ENCODE data around the gene KCNT2. TPM values are rescaled to one million over a fixed set of nuclear protein-coding genes. Genes with fewer than 3 reads are reported as not detected.
A peak's percentile ranks its signal among the peaks of the same experiment; 100 is the strongest.
"Not testable (repeated sequence)": the region's sequence is repeated elsewhere in the genome, so short reads cannot be mapped to it uniquely, and the experiment has no call there.

The KCNT2 gene
- polyA plus RNA-seq, 1 of the 3 experiments (the other 2 are of a cell fraction) = 0.56 TPM

- TF ChIP-seq, protein P1, sequence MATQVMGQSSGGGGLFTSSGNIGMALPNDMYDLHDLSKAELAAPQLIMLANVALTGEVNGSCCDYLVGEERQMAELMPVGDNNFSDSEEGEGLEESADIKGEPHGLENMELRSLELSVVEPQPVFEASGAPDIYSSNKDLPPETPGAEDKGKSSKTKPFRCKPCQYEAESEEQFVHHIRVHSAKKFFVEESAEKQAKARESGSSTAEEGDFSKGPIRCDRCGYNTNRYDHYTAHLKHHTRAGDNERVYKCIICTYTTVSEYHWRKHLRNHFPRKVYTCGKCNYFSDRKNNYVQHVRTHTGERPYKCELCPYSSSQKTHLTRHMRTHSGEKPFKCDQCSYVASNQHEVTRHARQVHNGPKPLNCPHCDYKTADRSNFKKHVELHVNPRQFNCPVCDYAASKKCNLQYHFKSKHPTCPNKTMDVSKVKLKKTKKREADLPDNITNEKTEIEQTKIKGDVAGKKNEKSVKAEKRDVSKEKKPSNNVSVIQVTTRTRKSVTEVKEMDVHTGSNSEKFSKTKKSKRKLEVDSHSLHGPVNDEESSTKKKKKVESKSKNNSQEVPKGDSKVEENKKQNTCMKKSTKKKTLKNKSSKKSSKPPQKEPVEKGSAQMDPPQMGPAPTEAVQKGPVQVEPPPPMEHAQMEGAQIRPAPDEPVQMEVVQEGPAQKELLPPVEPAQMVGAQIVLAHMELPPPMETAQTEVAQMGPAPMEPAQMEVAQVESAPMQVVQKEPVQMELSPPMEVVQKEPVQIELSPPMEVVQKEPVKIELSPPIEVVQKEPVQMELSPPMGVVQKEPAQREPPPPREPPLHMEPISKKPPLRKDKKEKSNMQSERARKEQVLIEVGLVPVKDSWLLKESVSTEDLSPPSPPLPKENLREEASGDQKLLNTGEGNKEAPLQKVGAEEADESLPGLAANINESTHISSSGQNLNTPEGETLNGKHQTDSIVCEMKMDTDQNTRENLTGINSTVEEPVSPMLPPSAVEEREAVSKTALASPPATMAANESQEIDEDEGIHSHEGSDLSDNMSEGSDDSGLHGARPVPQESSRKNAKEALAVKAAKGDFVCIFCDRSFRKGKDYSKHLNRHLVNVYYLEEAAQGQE (IDR thresholded peaks at IDR 0.05; ENCODE audit: low read depth, low read length) = no peak
- TF ChIP-seq, protein P2, sequence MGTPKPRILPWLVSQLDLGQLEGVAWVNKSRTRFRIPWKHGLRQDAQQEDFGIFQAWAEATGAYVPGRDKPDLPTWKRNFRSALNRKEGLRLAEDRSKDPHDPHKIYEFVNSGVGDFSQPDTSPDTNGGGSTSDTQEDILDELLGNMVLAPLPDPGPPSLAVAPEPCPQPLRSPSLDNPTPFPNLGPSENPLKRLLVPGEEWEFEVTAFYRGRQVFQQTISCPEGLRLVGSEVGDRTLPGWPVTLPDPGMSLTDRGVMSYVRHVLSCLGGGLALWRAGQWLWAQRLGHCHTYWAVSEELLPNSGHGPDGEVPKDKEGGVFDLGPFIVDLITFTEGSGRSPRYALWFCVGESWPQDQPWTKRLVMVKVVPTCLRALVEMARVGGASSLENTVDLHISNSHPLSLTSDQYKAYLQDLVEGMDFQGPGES (IDR thresholded peaks at IDR 0.05; ENCODE audit: low read depth, low read length) = no peak
- TF ChIP-seq RAD21 (IDR thresholded peaks at IDR 0.05; ENCODE audit: low read length) = no peak
These were observed 330.4 kb downstream of the KCNT2 start (continued) for GRCh38 chr1:196277860-196278259.

- CTCF ChIA-PET = interaction anchor here (0.8 kb wide), 1 partner anchor 35 kb away, joined by 3 read pairs; no protein-coding TSS in a partner anchor
- WGBS (ENCODE audit: low lambda C conversion rate) = 76% methylated on average over 6 of the region's 6 CpGs
- H2AFZ ChIP-seq (ENCODE audit: low read depth) = peak overlapping the region; percentile 78; the same call in 1 of the 2 replicates
These were observed 336.9 kb downstream of the KCNT2 start for GRCh38 chr1:196271212-196271947.

DNA sequence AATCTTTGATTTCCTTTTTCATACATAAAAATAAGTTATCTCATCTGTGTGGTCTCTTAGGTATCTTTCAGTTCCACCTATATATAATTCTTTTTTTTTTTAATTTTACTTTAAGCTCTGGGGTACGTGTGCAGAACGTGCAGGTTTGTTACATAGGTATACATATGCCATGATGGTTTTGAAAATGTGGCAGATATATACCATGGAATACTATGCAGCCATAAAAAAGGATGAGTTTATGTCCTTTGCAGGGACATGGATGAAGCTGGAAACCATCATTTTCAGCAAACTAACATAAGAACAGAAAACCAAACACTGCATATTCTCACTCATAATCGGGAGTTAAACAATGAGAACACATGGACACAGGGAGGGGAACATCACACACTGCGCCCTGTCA is 345.2 kb downstream of the KCNT2 start:
- H3K4me3 ChIP-seq (ENCODE audit: low read depth in 2 of 2, low read length in 1 of 2); H3K4me1 ChIP-seq (ENCODE audit: control insufficient read depth in 1 of 2, insufficient read depth in 2 of 2, low read depth in 1 of 2, low read length in 1 of 2); H3K36me3 ChIP-seq (replicated peaks in 1 of 2; ENCODE audit: control insufficient read depth in 1 of 2, insufficient read depth in 2 of 2, low read length in 1 of 2); H3K9me2 ChIP-seq; H3K27ac ChIP-seq (ENCODE audit: low read depth in 2 of 2, low read length in 1 of 2); DNase-seq; H3K79me2 ChIP-seq (ENCODE audit: insufficient read depth); H3K27me3 ChIP-seq (ENCODE audit: insufficient read depth); H3F3A ChIP-seq (replicated peaks; ENCODE audit: insufficient read depth); H3K9ac ChIP-seq; H4K20me1 ChIP-seq (ENCODE audit: insufficient read depth); H2AFZ ChIP-seq (ENCODE audit: low read depth); CTCF ChIA-PET; H3K4me2 ChIP-seq; H3K9me3 ChIP-seq: not testable (repeated sequence)
- 86% methylated on average over 4 of the region's 4 CpGs for WGBS (ENCODE audit: low lambda C conversion rate)
- POLR2A ChIA-PET = interaction anchor here (0.6 kb wide), 1 partner anchor 9 kb away, joined by 3 read pairs; no protein-coding TSS in a partner anchor

More at GRCh38 chr1:196271212-196271947, 336.9 kb downstream of the KCNT2 start:
- no peaks in the 10 kb centered on the region for H3K27me3 ChIP-seq (ENCODE audit: insufficient read depth)
- H3K36me3 ChIP-seq (replicated peaks in 1 of 2; ENCODE audit: control insufficient read depth in 1 of 2, insufficient read depth in 2 of 2, low read length in 1 of 2) = peaks cover 0 to 2% of the 10 kb centered on the region in 2 experiments
- no peaks in the 10 kb centered on the region; a peak in 2 of 4 replicates for H3K4me1 ChIP-seq (ENCODE audit: control insufficient read depth in 1 of 2, insufficient read depth in 2 of 2, low read depth in 1 of 2, low read length in 1 of 2)
- H3K4me3 ChIP-seq (ENCODE audit: low read depth in 2 of 2, low read length in 1 of 2) = no peak overlapping the region
- no peaks in the 10 kb centered on the region for H3K9me2 ChIP-seq
- 0 out of 2 replicates have a peak overlapping the region, but pooled peaks have one; percentile 10 for H3K4me2 ChIP-seq
- no peak for DNase-seq
- no peaks in the 10 kb centered on the region for H3F3A ChIP-seq (replicated peaks; ENCODE audit: insufficient read depth)
- TF ChIP-seq GABPA (IDR thresholded peaks at IDR 0.05; ENCODE audit: low read depth) (no peak), RXRA (IDR thresholded peaks at IDR 0.05; ENCODE audit: borderline replicate concordance, low read depth) (no peak), CHD2 (IDR thresholded peaks at IDR 0.05; ENCODE audit: low read length, partially characterized antibody) (no peak), EZH2phosphoT487 (IDR thresholded peaks at IDR 0.05; ENCODE audit: borderline replicate concordance, low read depth) (no peak), ZBTB33 (IDR thresholded peaks at IDR 0.05; ENCODE audit: borderline replicate concordance, low read depth) (no peak), MEF2A (IDR thresholded peaks at IDR 0.05; ENCODE audit: borderline replicate concordance, low read depth) (no peak), MXI1 (IDR thresholded peaks at IDR 0.05; ENCODE audit: low read depth, low read length) (no peak), RAD21 (IDR thresholded peaks at IDR 0.05; ENCODE audit: low read length) (no peak), TCF12 (IDR thresholded peaks at IDR 0.05) (no peak), USF2 (IDR thresholded peaks at IDR 0.05; ENCODE audit: borderline replicate concordance, low read depth, low read length) (no peak), GATA2 (CRISPR knock-in tag; IDR thresholded peaks at IDR 0.05) (no peak), YY1 (IDR thresholded peaks at IDR 0.05; ENCODE audit: low read depth) (no peak)
- TF ChIP-seq, protein P3, sequence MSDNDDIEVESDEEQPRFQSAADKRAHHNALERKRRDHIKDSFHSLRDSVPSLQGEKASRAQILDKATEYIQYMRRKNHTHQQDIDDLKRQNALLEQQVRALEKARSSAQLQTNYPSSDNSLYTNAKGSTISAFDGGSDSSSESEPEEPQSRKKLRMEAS (IDR thresholded peaks at IDR 0.05; ENCODE audit: low read depth) = no peak
- no peaks in the 10 kb centered on the region for H3K79me2 ChIP-seq (ENCODE audit: insufficient read depth)
- H3K9ac ChIP-seq = no peak overlapping the region
- H3K27ac ChIP-seq (ENCODE audit: low read depth in 2 of 2, low read length in 1 of 2) = no peak overlapping the region
- H4K20me1 ChIP-seq (ENCODE audit: insufficient read depth) = no peaks in the 10 kb centered on the region
- H3K9me3 ChIP-seq = no peaks in the 10 kb centered on the region
- POLR2A ChIA-PET = no interaction called here
